HUES64 (cell line): Measurements from ENCODE around the gene CD248.

ENCODE experiments used
- H3K27ac ChIP-seq: 2 replicates; pipeline ENCODE4 v1.7.0; 2013; ENCODE audit warnings: low read depth, low read length, inconsistent platforms
- H3K27me3 ChIP-seq: 2 replicates; pipeline ENCODE4 v1.6.1; 2013; ENCODE audit warnings: mild to moderate bottlenecking, low read length; ENCODE audit not compliant: insufficient read depth
- H3K36me3 ChIP-seq: 2 replicates; pipeline ENCODE4 v1.6.1; 2013; ENCODE audit warnings: mild to moderate bottlenecking, low read length; ENCODE audit not compliant: insufficient read depth
- H3K4me1 ChIP-seq: 2 replicates; pipeline ENCODE4 v1.6.1; 2013; ENCODE audit warnings: mild to moderate bottlenecking, low read length, moderate library complexity; ENCODE audit not compliant: insufficient read depth
- H3K4me3 ChIP-seq: 2 replicates; pipeline ENCODE4 v1.5.1; 2013; ENCODE audit warnings: mild to moderate bottlenecking, low read length, moderate library complexity
- H3K9ac ChIP-seq: 2 replicates; pipeline ENCODE4 v1.6.1; 2013; ENCODE audit warnings: mild to moderate bottlenecking, low read depth, low read length
- H3K9me3 ChIP-seq: 2 replicates; pipeline ENCODE4 v1.6.1; 2013; ENCODE audit warnings: low read depth, low read length; ENCODE audit not compliant: insufficient read depth
- WGBS: fragments of 150-250, 120-280 bp; methylation state at CpG from one replicate; pipeline ENCODE4 v1.1.7; 2013; ENCODE audit warnings: missing lambda C conversion rate; 5-methylcytosine and 5-hydroxymethylcytosine counted together

CD248 gene

DNA sequence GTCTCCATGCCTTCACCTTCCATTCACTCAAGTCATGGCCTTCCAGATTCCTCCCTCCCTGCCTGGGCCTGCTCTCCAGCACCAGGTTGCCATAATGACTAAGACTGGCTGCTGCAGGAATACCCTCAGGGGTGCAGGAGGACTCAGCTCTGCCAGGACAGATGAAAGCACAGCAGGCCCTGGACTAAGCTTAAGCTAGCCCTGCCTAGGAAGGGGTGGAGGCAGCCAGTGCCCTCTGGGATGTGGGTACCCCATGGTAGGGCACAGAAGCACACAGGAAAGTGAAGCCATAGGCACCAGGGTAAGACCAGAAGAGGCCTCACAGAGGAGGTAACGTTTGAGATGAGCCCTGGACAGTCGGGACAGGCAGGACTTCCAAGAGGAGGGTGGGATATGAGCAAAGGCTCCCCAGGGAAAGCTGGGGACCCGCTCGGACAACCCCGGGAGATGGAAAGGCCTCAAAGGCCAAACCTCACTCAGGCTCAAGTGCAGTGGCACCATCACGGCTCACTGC is 22.4 kb upstream of the CD248 start:
- no peaks in the 10 kb centered on the region for H3K9me3 ChIP-seq
- H3K36me3 ChIP-seq = peaks cover 41% of the 10 kb centered on the region
- WGBS = 94% methylated on average over 6 of the region's 6 CpGs
- peaks cover 16% of the 10 kb centered on the region for H3K4me1 ChIP-seq
- H3K27me3 ChIP-seq = peaks cover 6% of the 10 kb centered on the region; the same call in 1 of the 2 replicates
- H3K4me3 ChIP-seq = no peak overlapping the region
- H3K27ac ChIP-seq = no peak overlapping the region
- no peak overlapping the region for H3K9ac ChIP-seq

DNA sequence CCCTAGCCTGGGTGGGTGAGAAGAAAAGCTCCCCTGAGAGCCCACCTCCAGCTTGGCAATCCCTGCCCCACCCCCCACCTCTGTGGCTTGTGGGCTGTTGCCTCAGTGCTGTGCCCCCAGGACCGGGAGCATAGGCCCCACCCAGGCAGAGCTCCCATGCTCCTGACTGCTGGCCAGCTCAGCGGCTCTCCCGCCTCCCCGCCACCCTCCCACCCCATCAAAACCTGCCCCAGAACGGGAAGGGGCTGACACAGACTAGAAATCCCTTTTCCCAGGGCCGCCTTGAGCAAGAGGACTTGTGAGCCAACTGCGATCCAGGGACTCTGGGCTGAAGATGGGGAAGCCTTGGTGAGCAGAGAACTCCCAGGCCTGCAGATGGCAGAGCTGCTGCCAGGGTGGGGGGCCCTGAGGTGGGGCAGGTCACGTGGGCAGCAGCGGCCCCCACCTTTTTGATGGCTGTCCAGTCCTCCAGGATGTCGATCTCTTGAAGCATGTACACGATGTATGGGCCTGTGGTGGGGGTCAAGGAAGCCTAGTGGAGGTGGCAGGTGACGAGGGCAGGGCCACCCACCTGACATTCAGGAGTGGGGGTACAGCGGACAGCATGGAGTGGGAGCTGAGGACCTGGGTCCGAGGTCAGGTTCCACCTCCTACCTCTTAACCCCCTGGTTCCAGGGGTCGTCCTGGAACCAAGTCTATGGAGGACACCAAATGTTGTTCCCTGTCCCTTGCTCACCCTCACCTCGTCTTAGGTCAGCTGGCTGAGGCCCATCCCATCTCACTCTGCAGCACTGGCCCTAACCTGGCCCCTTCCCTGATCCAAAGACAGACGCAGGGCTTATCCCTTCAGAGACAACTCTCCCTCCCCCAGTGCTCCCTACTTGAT is 21.7 kb upstream of the CD248 start:
- Histone ChIP-seq H3K4me1 (peaks cover 14% of the 10 kb centered on the region), H3K36me3 (peaks cover 41% of the 10 kb centered on the region), H3K9ac (no peak overlapping the region), H3K4me3 (no peak overlapping the region), H3K27ac (no peak overlapping the region), H3K27me3 (peaks cover 6% of the 10 kb centered on the region; the same call in 1 of the 2 replicates), H3K9me3 (no peaks in the 10 kb centered on the region)
- 91% methylated on average over 17 of the region's 17 CpGs for WGBS

DNA sequence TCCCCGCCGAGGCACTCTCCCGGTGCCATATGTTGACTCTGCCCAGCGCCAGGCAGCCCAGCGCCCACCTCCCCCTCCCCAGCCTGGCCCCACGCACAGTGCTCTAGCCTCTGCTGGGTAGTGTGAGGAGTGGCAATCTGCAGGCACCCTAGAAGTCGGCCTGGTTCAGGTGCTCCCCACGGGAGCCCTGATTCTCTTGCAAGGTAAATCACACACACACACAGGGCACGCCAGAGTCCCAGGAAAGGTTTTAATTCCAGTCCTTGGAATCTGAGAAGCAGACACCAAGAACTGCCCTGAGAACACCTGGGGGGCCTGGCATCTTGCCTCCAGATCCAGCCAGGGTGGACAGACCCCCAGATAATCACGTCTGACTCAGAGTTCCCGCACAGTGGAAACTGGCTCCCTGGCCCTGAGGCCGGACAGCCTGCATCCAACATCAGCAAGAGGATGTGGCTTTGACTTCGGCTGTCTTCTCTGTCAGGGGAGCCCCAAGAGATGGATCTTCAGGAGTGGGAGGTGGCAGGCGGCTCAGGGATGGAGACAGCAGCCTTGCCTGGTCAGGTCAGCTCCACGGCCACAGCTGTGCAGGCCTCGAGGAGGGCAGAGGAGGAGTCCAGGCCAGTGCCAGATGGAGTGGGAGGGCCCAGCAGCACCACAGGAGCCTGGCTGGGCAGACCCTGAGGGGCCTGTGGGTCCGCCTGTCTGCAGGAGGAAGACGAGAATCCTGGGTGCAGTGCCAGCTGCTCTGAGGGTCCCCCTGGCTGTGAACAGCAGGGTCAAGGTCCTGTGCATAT is 20.5 kb upstream of the CD248 start:
- H3K36me3 ChIP-seq = peaks cover 41% of the 10 kb centered on the region
- H3K9ac ChIP-seq = no peak overlapping the region
- peaks cover 6% of the 10 kb centered on the region; the same call in 1 of the 2 replicates for H3K27me3 ChIP-seq
- peaks cover 14% of the 10 kb centered on the region for H3K4me1 ChIP-seq
- WGBS = 86% methylated on average over 18 of the region's 18 CpGs
- H3K27ac ChIP-seq = peak overlapping the region; percentile 25; the same call in 1 of the 2 replicates
- H3K9me3 ChIP-seq = no peaks in the 10 kb centered on the region
- no peak overlapping the region for H3K4me3 ChIP-seq

DNA sequence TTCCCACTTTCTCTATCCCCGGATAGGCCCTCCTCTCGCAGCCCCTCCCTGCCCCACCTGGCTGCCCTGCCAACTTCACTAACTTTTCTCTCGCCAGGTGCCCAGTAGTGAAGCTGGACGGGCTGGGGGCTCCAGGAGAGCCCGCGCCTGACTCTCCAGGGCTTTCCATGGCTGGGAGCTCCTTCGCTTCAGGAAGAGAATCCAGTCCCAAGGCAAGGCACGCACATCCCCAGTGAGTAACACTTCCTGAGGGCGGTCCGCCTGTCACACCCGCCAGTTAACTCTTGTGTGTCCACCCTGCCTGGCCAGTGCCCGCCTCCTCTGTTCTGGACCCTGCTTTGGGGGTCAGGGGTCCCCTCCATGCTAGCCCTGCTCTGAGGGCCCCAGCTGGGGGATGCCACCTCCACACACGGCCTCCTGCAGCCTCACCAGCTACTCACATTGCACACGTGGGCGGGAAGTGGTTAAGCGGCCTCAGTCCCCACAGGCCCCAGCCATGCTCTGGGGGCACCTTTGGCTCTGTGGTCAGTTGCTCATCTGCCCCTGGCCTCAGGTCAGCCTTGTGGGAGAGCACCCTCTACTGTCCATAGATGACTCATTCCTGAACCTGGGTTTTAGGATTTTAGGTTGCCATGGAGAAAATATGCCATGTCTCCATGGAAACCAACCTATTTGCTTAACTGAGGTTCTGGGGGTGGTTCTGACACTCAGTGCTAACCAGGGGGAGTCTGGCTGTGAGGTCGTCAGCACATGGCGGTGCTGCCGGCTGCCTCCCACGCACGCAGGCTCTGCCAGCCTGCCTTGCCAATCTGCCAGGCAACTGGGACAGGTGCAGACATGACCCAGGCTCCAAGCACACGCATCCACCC is 19.6 kb upstream of the CD248 start, which contains the start of gene RIN1:
TSS of gene RIN1 (minus strand) at position 201 of the 869 bp plus-strand sequence. CDS start at position 169, 32 bp downstream.
- H3K4me3 ChIP-seq = peak within 1 kb of the TSS; percentile 61
- peaks cover 14% of the 10 kb centered on the region for H3K4me1 ChIP-seq
- peak within 1 kb of the TSS; percentile 64 for H3K9ac ChIP-seq
- 21% methylated on average over 22 of the region's 22 CpGs for WGBS
- H3K27me3 ChIP-seq = peaks cover 6% of the 10 kb centered on the region; the same call in 1 of the 2 replicates
- no peaks in the 10 kb centered on the region for H3K9me3 ChIP-seq
- H3K27ac ChIP-seq = peak within 1 kb of the TSS; percentile 25; the same call in 1 of the 2 replicates
- peaks cover 33% of the 10 kb centered on the region for H3K36me3 ChIP-seq

DNA sequence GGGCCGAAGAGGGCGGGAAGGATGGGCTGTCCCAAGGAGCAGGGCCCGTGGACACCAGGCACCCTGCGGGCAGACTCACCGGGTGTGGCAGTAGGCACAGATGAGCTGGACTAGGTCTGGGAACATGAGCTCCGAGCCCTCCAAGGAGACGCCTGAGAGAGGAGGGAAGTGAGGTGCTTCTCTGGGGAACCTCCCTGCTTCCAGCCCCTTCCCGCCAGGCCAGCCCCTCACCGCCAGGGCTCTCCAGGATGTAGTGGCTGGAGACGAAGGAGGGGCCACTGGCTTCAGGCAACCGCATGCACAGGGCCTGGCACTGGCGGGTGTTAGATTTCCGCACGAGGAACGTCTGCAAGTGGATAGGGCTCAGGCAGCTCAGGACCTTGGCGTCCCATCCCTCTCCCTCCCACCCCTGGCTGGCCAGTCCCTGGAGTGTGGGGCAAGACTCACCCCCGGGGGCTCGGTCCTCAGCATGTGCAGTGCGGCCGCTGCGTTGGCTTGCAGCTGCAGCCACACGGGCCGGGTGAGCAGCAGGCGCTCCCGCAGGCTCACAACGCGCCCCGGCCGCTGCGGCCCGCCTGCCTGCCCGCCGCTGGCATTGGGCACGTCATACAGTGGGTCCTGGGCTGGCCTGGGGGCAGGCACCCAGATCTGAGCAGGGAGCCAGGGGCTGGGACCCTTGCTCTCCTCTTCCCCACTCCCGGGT is 18.8 kb upstream of the CD248 start:
- peaks cover 14% of the 10 kb centered on the region for H3K4me1 ChIP-seq
- peak overlapping the region; percentile 64 for H3K9ac ChIP-seq
- no peak overlapping the region for H3K27ac ChIP-seq
- 18% methylated on average over 35 of the region's 35 CpGs for WGBS
- H3K36me3 ChIP-seq = peaks cover 25% of the 10 kb centered on the region
- H3K27me3 ChIP-seq = peaks cover 6% of the 10 kb centered on the region; the same call in 1 of the 2 replicates
- peak overlapping the region; percentile 61 for H3K4me3 ChIP-seq
- no peaks in the 10 kb centered on the region for H3K9me3 ChIP-seq

DNA sequence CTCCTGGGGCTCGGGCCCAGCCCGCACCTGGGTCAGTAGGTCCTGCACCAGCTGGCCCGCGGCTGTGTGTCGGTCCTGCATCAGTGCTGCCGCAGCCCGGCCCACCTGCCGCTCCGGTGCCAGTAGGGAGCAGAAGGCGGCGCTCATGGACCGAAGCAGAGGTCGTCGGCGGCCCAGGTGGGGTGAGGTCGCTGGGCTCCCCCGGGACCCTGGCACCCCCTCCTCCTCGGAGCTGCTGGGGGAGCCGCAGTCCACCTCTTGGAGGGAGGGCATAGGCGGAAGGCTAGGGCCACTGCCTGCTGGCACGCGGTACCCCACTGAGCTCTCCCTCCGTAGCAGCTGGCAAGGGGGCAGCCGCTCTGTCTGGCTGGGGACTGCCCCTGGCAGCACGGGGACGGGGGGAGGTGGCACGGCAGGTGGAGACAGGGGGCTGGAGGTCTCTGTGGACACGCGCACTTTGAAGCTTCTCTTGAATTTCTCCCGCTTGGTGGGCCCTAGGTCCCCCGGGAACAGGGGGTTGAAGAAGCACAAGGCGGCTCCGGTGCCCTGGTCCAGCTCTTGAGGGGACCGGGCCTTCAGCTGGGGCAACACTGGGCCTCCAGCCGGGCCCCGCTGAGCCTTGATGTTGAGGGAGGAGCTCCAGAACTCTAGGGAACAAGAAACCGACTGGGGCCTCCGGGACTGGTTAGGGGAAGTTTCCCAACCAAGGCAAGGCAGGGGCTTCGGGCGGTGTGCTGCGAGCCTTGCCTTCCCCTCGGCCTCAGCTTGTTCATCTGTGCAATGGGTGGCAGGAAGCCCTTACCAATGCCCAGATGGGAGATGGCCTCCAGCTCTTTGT is 18.0 kb upstream of the CD248 start:
- peaks cover 14% of the 10 kb centered on the region for H3K4me1 ChIP-seq
- H3K9me3 ChIP-seq = no peaks in the 10 kb centered on the region
- 86% methylated on average over 42 of the region's 42 CpGs for WGBS
- H3K27me3 ChIP-seq = peaks cover 6% of the 10 kb centered on the region; the same call in 1 of the 2 replicates
- H3K4me3 ChIP-seq = no peak overlapping the region; the same call in 1 of the 2 replicates
- no peak overlapping the region for H3K9ac ChIP-seq
- H3K36me3 ChIP-seq = peaks cover 16% of the 10 kb centered on the region
- H3K27ac ChIP-seq = no peak overlapping the region

DNA sequence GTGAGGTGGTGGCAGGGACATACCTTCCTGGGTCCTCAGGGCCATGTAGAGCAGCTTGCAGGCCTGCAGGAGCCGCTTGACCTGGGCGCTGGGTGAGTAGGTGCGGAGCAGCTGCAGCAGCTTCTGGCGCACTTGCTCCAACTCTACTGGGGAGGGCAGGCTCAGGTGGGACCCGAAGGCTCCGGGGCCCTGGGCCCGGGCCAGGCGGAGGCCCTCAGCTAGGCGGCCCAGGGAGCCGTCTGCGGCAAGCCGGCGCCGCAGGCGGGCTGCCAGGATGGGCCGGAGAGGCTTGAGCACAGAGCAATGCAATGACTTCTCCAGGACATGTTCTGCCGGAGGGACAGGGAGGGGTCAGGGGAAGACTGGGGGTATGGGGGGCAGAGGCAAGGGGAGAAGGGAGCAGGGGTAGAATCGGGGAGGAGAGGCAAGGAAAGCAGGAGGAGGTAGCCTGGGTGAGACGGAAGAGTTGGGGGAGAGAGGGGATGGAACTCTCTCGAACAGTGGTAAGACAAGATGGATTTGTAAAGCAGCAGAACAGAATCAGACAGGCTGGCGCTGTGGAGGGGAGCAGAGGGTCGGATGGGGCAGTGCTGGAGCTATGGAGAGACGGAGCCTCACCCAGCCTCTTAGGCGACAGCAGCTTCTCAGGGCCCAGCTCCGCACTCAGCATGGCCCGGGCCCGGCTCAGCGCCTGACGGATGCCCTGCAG is 17.2 kb upstream of the CD248 start:
- Histone ChIP-seq H3K27me3 (peaks cover 6% of the 10 kb centered on the region; the same call in 1 of the 2 replicates), H3K4me3 (no peak overlapping the region), H3K4me1 (peaks cover 14% of the 10 kb centered on the region), H3K36me3 (peaks cover 10% of the 10 kb centered on the region), H3K9ac (no peak overlapping the region), H3K9me3 (no peaks in the 10 kb centered on the region), H3K27ac (no peak overlapping the region)
- 90% methylated on average over 29 of the region's 29 CpGs for WGBS

DNA sequence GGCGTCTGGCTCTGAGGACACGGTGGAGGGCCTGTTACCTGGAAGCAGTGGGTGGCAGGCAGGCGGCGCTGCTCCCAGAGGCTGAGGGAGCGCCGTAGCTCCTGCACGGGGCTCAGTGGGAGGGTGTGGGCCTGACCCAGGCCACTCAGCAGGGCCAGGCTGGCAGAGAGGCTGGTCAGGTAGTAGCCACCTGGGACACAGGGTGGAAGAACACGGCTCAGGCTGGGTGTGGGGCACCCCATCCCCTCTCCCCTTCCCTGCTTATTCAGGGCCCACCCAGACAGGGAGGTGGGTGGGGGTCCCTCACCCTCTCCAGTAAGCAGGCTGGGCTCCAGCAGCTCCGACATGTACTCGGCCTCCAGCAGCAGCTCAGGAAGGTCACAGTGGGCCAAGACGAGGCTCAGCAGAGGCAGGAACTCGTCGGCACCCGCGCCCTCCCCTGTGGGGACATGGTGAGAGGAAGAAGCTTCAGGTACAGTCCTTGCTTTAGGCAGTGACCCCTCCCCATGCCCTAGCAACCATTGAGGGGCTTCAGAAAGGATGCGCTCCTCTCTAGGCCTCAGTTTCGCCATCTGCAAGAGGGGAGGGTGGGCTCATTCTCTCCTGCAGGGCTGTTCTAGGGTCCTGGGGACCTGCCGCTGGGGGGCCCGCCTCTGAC is 16.5 kb upstream of the CD248 start:
- H3K9ac ChIP-seq = no peak overlapping the region
- peaks cover 18% of the 10 kb centered on the region for H3K4me1 ChIP-seq
- H3K4me3 ChIP-seq = no peak overlapping the region
- H3K27ac ChIP-seq = no peak overlapping the region
- H3K36me3 ChIP-seq = peaks cover 10% of the 10 kb centered on the region
- no peaks in the 10 kb centered on the region for H3K9me3 ChIP-seq
- 92% methylated on average over 19 of the region's 19 CpGs for WGBS
- H3K27me3 ChIP-seq = peaks cover 6% of the 10 kb centered on the region; the same call in 1 of the 2 replicates
